H9 (cell line): ENCODE results near the gene C1orf159. TPM values are rescaled to one million over a fixed set of nuclear protein-coding genes. Genes with fewer than 3 reads are reported as not detected.

ENCODE experiments used
- DNase-seq: peaks from one replicate; pipeline ENCODE4 v3.0.0-alpha.2; 2017
- H2AFZ ChIP-seq: one replicate; pipeline ENCODE4 v1.6.1; 2013; ENCODE audit warnings: mild to moderate bottlenecking, low read length, control low read depth, moderate library complexity
- H2AK5ac ChIP-seq: 2 replicates; pipeline ENCODE4 v1.6.1; 2013; ENCODE audit warnings: low read length, control low read depth, mixed read lengths; ENCODE audit not compliant: insufficient read length
- H2BK120ac ChIP-seq: one replicate; pipeline ENCODE4 v1.6.1; 2013; ENCODE audit warnings: low read depth, mild to moderate bottlenecking, low read length, control low read depth, inconsistent platforms; ENCODE audit not compliant: poor library complexity, severe bottlenecking
- H2BK12ac ChIP-seq: 2 replicates; pipeline ENCODE4 v1.6.1; 2013; ENCODE audit warnings: low read length, control low read depth, mixed read lengths, low read depth; ENCODE audit not compliant: insufficient read length
- H2BK15ac ChIP-seq: 2 replicates; pipeline ENCODE4 v1.6.1; 2013; ENCODE audit warnings: low read depth, low read length, control low read depth
- H2BK20ac ChIP-seq: one replicate; pipeline ENCODE4 v1.6.1; 2013; ENCODE audit warnings: low read depth, mild to moderate bottlenecking, low read length, control low read depth, inconsistent platforms; ENCODE audit not compliant: poor library complexity, severe bottlenecking
- H2BK5ac ChIP-seq: 2 replicates; pipeline ENCODE4 v1.6.1; 2013; ENCODE audit warnings: low read length, control low read depth, mixed read lengths; ENCODE audit not compliant: insufficient read length
- H3K14ac ChIP-seq: 2 replicates; pipeline ENCODE4 v1.6.1; 2013; ENCODE audit warnings: low read length, control low read depth; ENCODE audit not compliant: insufficient read depth
- H3K18ac ChIP-seq: 2 replicates; pipeline ENCODE4 v1.6.1; 2013; ENCODE audit warnings: low read depth, mild to moderate bottlenecking, mixed read lengths, low read length, control low read depth; ENCODE audit not compliant: insufficient read length
- H3K23ac ChIP-seq: 2 replicates; pipeline ENCODE4 v1.6.1; 2013; ENCODE audit warnings: low read length, control low read depth, mixed read lengths, low read depth; ENCODE audit not compliant: insufficient read length
- H3K23me2 ChIP-seq: 2 replicates; pipeline ENCODE4 v1.6.1; 2013; ENCODE audit warnings: low read depth, mild to moderate bottlenecking, mixed read lengths, low read length, control low read depth; ENCODE audit not compliant: insufficient read length, poor library complexity, severe bottlenecking
- H3K27ac ChIP-seq: 2 replicates; pipeline ENCODE4 v1.5.1; 2013; ENCODE audit warnings: low read length, control low read depth, mixed read lengths, low read depth; ENCODE audit not compliant: insufficient read length
- H3K27me3 ChIP-seq: 2 replicates; pipeline ENCODE4 v1.6.1; 2013; ENCODE audit warnings: low read length, control low read depth, inconsistent platforms; ENCODE audit not compliant: insufficient read depth
- H3K4ac ChIP-seq: 2 replicates; pipeline ENCODE4 v1.6.1; 2013; ENCODE audit warnings: low read depth, mild to moderate bottlenecking, control low read depth, inconsistent platforms, low read length, moderate library complexity
- H3K4me1 ChIP-seq: 2 replicates; pipeline ENCODE4 v1.6.1; 2013; ENCODE audit warnings: low read length, control low read depth, inconsistent platforms; ENCODE audit not compliant: insufficient read depth
- H3K4me2 ChIP-seq: 2 replicates; pipeline ENCODE4 v1.6.1; 2013; ENCODE audit warnings: low read length, control low read depth, mixed read lengths; ENCODE audit not compliant: insufficient read length, insufficient read depth
- H3K56ac ChIP-seq: 2 replicates; pipeline ENCODE4 v1.6.1; 2013; ENCODE audit warnings: low read depth, mild to moderate bottlenecking, mixed read lengths, low read length, control low read depth; ENCODE audit not compliant: insufficient read length
- H3K79me1 ChIP-seq: 2 replicates; pipeline ENCODE4 v1.6.1; 2013; ENCODE audit warnings: low read depth, mild to moderate bottlenecking, moderate library complexity, low read length, control low read depth, inconsistent platforms; ENCODE audit not compliant: insufficient read depth, poor library complexity, severe bottlenecking
- H3K79me2 ChIP-seq: 2 replicates; pipeline ENCODE4 v1.6.1; 2013; ENCODE audit warnings: low read length, control low read depth, inconsistent platforms; ENCODE audit not compliant: insufficient read depth
- H3K9ac ChIP-seq: 2 replicates; pipeline ENCODE4 v1.6.1; 2013; ENCODE audit warnings: low read length, control low read depth, mixed read lengths; ENCODE audit not compliant: insufficient read length; ENCODE audit errors: extremely low read depth
- H3K9me3 ChIP-seq: one replicate; pipeline ENCODE4 v1.6.1; 2013; ENCODE audit warnings: low read depth, low read length, inconsistent platforms; ENCODE audit not compliant: control insufficient read depth
- H3T11ph ChIP-seq: one replicate; pipeline ENCODE4 v1.6.1; 2013; ENCODE audit warnings: mild to moderate bottlenecking, low read length, control low read depth, inconsistent platforms
- H4K20me1 ChIP-seq: one replicate; pipeline ENCODE4 v1.6.1; 2013; ENCODE audit not compliant: control insufficient read depth, insufficient read length, insufficient read depth
- H4K5ac ChIP-seq: 2 replicates; pipeline ENCODE4 v1.6.1; 2013; ENCODE audit warnings: low read depth, mild to moderate bottlenecking, mixed read lengths, low read length, control low read depth; ENCODE audit not compliant: insufficient read length
- H4K8ac ChIP-seq: replicated peaks from 2 replicates; pipeline ENCODE4 v1.6.1; 2013; ENCODE audit warnings: low read length, control low read depth, mixed read lengths, low read depth; ENCODE audit not compliant: insufficient read length
- H4K91ac ChIP-seq: 2 replicates; pipeline ENCODE4 v1.6.1; 2013; ENCODE audit warnings: low read depth, mild to moderate bottlenecking, moderate library complexity, mixed read lengths, low read length, control low read depth; ENCODE audit not compliant: insufficient read length
- H3K27ac Mint-ChIP-seq, 3 experiments: 2 replicates in 2 of 3; 3 replicates in 1 of 3; pipeline ENCODE4 v1.8.0; 2020 to 2021; ENCODE audit warnings: mixed read lengths in 3 of 3, mild to moderate bottlenecking in 1 of 3, moderate library complexity in 1 of 3
- H3K27me3 Mint-ChIP-seq: 2 replicates; pipeline ENCODE4 v1.8.0; 2021; ENCODE audit warnings: low read depth, mild to moderate bottlenecking, moderate library complexity, mixed read lengths
- H3K36me3 Mint-ChIP-seq, 3 experiments: 2 replicates in 2 of 3; 3 replicates in 1 of 3; pipeline ENCODE4 v1.8.0; 2020 to 2021; ENCODE audit warnings: low read depth in 3 of 3, mixed read lengths in 3 of 3; ENCODE audit not compliant: insufficient read depth in 1 of 3
- H3K4me1 Mint-ChIP-seq, 2 experiments: 2 replicates each; pipeline ENCODE4 v1.8.0; 2020; ENCODE audit warnings: mixed read lengths in 2 of 2
- H3K4me3 Mint-ChIP-seq, 2 experiments: 2 replicates in 1 of 2; 3 replicates in 1 of 2; pipeline ENCODE4 v1.8.0; 2020 to 2021; ENCODE audit warnings: mild to moderate bottlenecking in 2 of 2, mixed read lengths in 2 of 2, moderate library complexity in 1 of 2
- H3K9me3 Mint-ChIP-seq, 2 experiments: 2 replicates in 1 of 2; 3 replicates in 1 of 2; pipeline ENCODE4 v1.8.0; 2020; ENCODE audit warnings: mild to moderate bottlenecking in 2 of 2, mixed read lengths in 2 of 2, moderate library complexity in 1 of 2
- WGBS: extraction: QIAGEN DNeasy Blood & Tissue Kit; methylation state at CpG from one replicate; pipeline ENCODE4 v1.1.7; 2013; ENCODE audit warnings: missing lambda C conversion rate, low lambda C conversion rate, mixed read lengths; ENCODE audit not compliant: insufficient read length; ENCODE audit errors: extremely low coverage; 5-methylcytosine and 5-hydroxymethylcytosine counted together
- total RNA-seq: library from RNA; stranded (reverse); gene quantifications from 2 replicates; pipeline ENCODE4 v1.2.1, GENCODE V29; 2021
- TF ChIP-seq, protein P1 (sequence below): fragments of 200-600 bp; sonication (generic); conservative IDR thresholded peaks from 3 replicates; pipeline ENCODE4 v1.8.0; 2021; ENCODE audit warnings: antibody characterized with exemption, mild to moderate bottlenecking

C1orf159 gene
- total RNA-seq, 1 experiment from 2014 or later: 12.3 TPM

DNA sequence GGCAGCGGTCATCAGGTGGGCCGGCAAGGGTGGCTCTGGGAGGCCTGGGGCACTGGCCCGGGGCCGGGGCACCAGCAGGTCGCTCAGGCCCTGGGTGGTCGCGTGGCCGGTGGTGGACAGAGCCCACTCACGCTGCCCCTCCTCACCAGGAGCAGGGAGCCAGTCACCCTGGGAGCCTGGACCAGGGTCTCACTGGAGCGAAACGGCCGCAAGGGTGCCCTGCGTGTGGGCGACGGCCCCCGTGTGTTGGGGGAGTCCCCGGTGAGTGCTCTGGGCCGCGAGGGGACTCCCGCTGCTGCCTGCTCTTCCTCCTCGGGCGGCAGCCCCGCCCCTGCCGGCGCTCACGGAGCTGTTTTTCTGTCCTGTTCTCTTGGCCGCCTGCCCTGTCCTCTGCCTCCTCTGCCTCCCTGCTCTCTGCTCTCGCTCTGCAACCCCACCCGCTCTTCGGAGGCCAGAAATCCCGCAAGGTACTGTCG lies 65.3 kb downstream of the C1orf159 start:
- Histone ChIP-seq H4K5ac (no peak overlapping the region), H3K27me3 (no peaks in the 10 kb centered on the region; the same call in 1 of the 2 replicates), H2BK120ac (no peak overlapping the region), H3K9me3 (no peaks in the 10 kb centered on the region), H4K8ac (no peak overlapping the region), H2BK15ac (no peak overlapping the region), H2AFZ (no peak overlapping the region), H3K27ac (no peak overlapping the region), H3K79me1 (no peaks in the 10 kb centered on the region), H2BK5ac (no peak overlapping the region), H2BK20ac (no peak overlapping the region), H3K9ac (no peak overlapping the region), H4K20me1 (no peaks in the 10 kb centered on the region), H4K91ac (no peak overlapping the region), H3K56ac (no peak overlapping the region), H2BK12ac (no peak overlapping the region), H3K23ac (no peak overlapping the region), H3K4me2 (no peak overlapping the region), H3K79me2 (no peaks in the 10 kb centered on the region; the same call in 1 of the 2 replicates), H3K14ac (no peak overlapping the region), H3K23me2 (no peaks in the 10 kb centered on the region), H3K18ac (no peak overlapping the region), H3K4ac (no peak overlapping the region), H3T11ph (no peak overlapping the region), H2AK5ac (no peak overlapping the region), H3K4me1 (no peaks in the 10 kb centered on the region)
- Mint-ChIP-seq H3K36me3 (peaks cover 13 to 55% (median 52%) of the 10 kb centered on the region in 3 experiments), H3K4me3 (no peak overlapping the region), H3K27me3 (no peaks in the 10 kb centered on the region), H3K27ac (peak overlapping the region in 2 of 3 experiments; percentile 85 to 89; a peak in 3 of 7 replicates), H3K4me1 (no peaks in the 10 kb centered on the region; a peak in 1 of 4 replicates), H3K9me3 (no peaks in the 10 kb centered on the region)
- DNase-seq: no peak
- TF ChIP-seq, protein P1, sequence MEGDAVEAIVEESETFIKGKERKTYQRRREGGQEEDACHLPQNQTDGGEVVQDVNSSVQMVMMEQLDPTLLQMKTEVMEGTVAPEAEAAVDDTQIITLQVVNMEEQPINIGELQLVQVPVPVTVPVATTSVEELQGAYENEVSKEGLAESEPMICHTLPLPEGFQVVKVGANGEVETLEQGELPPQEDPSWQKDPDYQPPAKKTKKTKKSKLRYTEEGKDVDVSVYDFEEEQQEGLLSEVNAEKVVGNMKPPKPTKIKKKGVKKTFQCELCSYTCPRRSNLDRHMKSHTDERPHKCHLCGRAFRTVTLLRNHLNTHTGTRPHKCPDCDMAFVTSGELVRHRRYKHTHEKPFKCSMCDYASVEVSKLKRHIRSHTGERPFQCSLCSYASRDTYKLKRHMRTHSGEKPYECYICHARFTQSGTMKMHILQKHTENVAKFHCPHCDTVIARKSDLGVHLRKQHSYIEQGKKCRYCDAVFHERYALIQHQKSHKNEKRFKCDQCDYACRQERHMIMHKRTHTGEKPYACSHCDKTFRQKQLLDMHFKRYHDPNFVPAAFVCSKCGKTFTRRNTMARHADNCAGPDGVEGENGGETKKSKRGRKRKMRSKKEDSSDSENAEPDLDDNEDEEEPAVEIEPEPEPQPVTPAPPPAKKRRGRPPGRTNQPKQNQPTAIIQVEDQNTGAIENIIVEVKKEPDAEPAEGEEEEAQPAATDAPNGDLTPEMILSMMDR: no peak
- WGBS: no CpG with 5 or more reads among the region's 32 CpGs
